Measurements from ENCODE around the gene CFAP53. TPM values are rescaled to one million over a fixed set of nuclear protein-coding genes. Genes with fewer than 3 reads are reported as not detected.
A peak's percentile ranks its signal among the peaks of the same experiment; 100 is the strongest.

Gene CFAP53
- total RNA-seq (2012; rRNA removed) (under 0.01 TPM in 2 replicates), polyA plus RNA-seq (2012; rRNA removed) (0.12 and 0.22 TPM in 2 replicates), Bru-seq, nascent RNA (percentile 24 among the genes with signal in this experiment), BruChase-seq, experiment 1, labeled RNA remaining after a 6-hour chase (percentile 36 among the genes with signal in this experiment), BruChase-seq, experiment 2, labeled RNA remaining after a 2-hour chase (percentile 34 among the genes with signal in this experiment)
- 0.08 and 0.12 TPM in 2 replicates for polyA plus RNA-seq (2012; cell fraction: cytosol; rRNA removed)
- 0.09 TPM in 1 of 2 replicates, not detected in the other for polyA plus RNA-seq (2012; cell fraction: nucleus; rRNA removed; ENCODE audit: low replicate concordance)
- long read RNA-seq = 0 reads

GRCh38 chr18:50266248-50266704 is at the start of gene CFAP53:
TSS of gene CFAP53 (minus strand) at chr18:50266495. CDS start at chr18:50266404, 91 bp downstream.
- H3K9ac ChIP-seq (ENCODE audit: low read depth, low read length) = peak within 1 kb of the TSS; percentile 73
- ATAC-seq (ENCODE audit: low read depth) (peak; percentile 100), DNase-seq (peak; percentile 84)
- no peak within 1 kb of the TSS for H2BK15ac ChIP-seq (ENCODE audit: low read depth, low read length)
- H3K79me1 ChIP-seq (ENCODE audit: low read depth in 1 of 2, low read length in 2 of 2) = no peaks in the 10 kb centered on the region; a peak in 1 of 4 replicates
- H3K9me1 ChIP-seq (ENCODE audit: insufficient read depth, low read length) = no peaks in the 10 kb centered on the region; the same call in 1 of the 2 replicates
- H2BK5ac ChIP-seq (ENCODE audit: low read depth, low read length, poor library complexity, severe bottlenecking) = no peak within 1 kb of the TSS
- POLR2A ChIA-PET (ENCODE audit: unreplicated experiment) = no interaction called here
- no peak within 1 kb of the TSS for H2BK20ac ChIP-seq (ENCODE audit: low read depth, low read length)
- no peak within 1 kb of the TSS for H2BK120ac ChIP-seq (ENCODE audit: low read depth, low read length)
- peak within 1 kb of the TSS; percentile 84 for H3K4me3 ChIP-seq (ENCODE audit: insufficient read depth, low read depth, low read length)
- H3K4ac ChIP-seq (ENCODE audit: low read depth, low read length) = peak within 1 kb of the TSS; percentile 59; the same call in 1 of the 2 replicates
- peak within 1 kb of the TSS; percentile 47; the same call in 1 of the 2 replicates for H3K14ac ChIP-seq (replicated peaks; ENCODE audit: low read depth, low read length)
- no peak within 1 kb of the TSS for H3K18ac ChIP-seq (ENCODE audit: low read depth, low read length)
- no TSS peak for BruUV-seq (replicated peaks)
- dilution Hi-C loops (cut with HindIII; ENCODE audit: low sequenced_read_pairs, unreplicated experiment) = no loop called here
- no peak within 1 kb of the TSS for H3K23ac ChIP-seq (ENCODE audit: low read depth, low read length)
- peak within 1 kb of the TSS; percentile 93 for H2AFZ ChIP-seq (replicated peaks; ENCODE audit: low read length, poor library complexity)
- H2AK9ac ChIP-seq (replicated peaks; ENCODE audit: low read depth, low read length, poor library complexity) = no peak within 1 kb of the TSS
- in situ Hi-C loops (cut with MboI; ENCODE audit: low sequenced_read_pairs) = no loop called here
- CTCF ChIA-PET = no interaction called here
- H3K36me3 ChIP-seq (ENCODE audit: control insufficient read depth, insufficient read depth, low read length) = peaks cover 14% of the 10 kb centered on the region
- no peak within 1 kb of the TSS; the same call in 1 of the 2 replicates for H4K91ac ChIP-seq (ENCODE audit: insufficient read depth, low read depth, low read length)
- no peak within 1 kb of the TSS for H2AK5ac ChIP-seq (ENCODE audit: low read depth, low read length)
- H3K56ac ChIP-seq (ENCODE audit: extremely low read depth, insufficient read depth, low read length) = no peak within 1 kb of the TSS
- H3K4me1 ChIP-seq (ENCODE audit: control insufficient read depth, insufficient read depth, low read length) = no peaks in the 10 kb centered on the region
- intact Hi-C loops (cut with micrococcal nuclease) = loop anchor here (1.0 kb wide), 1 partner anchor 15 kb away; the partner anchor contains the start of gene MBD1
- peak within 1 kb of the TSS; percentile 79 for H4K5ac ChIP-seq (ENCODE audit: low read depth, low read length)
- H3K9me3 ChIP-seq (ENCODE audit: control insufficient read depth, insufficient read depth, low read length) = no peaks in the 10 kb centered on the region
- peak within 1 kb of the TSS; percentile 21; the same call in 1 of the 2 replicates for H3K27ac ChIP-seq (ENCODE audit: insufficient read depth, low read length)
- peak within 1 kb of the TSS; percentile 82 for H3K4me2 ChIP-seq (ENCODE audit: low read depth, low read length)
- H4K8ac ChIP-seq (ENCODE audit: low read depth in 2 of 2, low read length in 2 of 2) = peak within 1 kb of the TSS; percentile 68 to 79
- WGBS, 2 experiments (ENCODE audit: extremely low coverage in 2 of 2, insufficient read length in 1 of 2) = 7% methylated on average over 4 of the region's 37 CpGs; no CpG with 5 or more reads in 1 of the 2 experiments
- no peaks in the 10 kb centered on the region for H3K27me3 ChIP-seq (ENCODE audit: control insufficient read depth, insufficient read depth, low read length)
- TF ChIP-seq CTCF (conservative IDR thresholded peaks at IDR 0.05; ENCODE audit: low read depth, low read length) = no peak
- peak; percentile 26; the same call in 1 of the 2 replicates for TF ChIP-seq MAZ (IDR thresholded peaks at IDR 0.05; ENCODE audit: borderline replicate concordance, low read depth, low read length)
- TF ChIP-seq MXI1 (IDR thresholded peaks at IDR 0.05; ENCODE audit: borderline replicate concordance, low read depth, low read length) = peak; percentile 80
- TF ChIP-seq POLR2A (IDR thresholded peaks at IDR 0.05; ENCODE audit: low read depth, low read length) = peak; percentile 21; the same call in 1 of the 2 replicates
- no peaks in the 10 kb centered on the region for H4K20me1 ChIP-seq (ENCODE audit: insufficient read depth, low read length)
